Body of pancreas (tissue), 4 donors: ENCODE data around the gene NEDD4L. TPM values are rescaled to one million over a fixed set of nuclear protein-coding genes. Genes with fewer than 3 reads are reported as not detected.
A peak's percentile ranks its signal among the peaks of the same experiment; 100 is the strongest.

Source experiments
- ATAC-seq: fragments of 150-250 bp; one replicate; pipeline ENCODE4 v1.9.1; 2016
- DNase-seq, 4 donors: peaks; one replicate each; pipeline ENCODE4 v3.0.0-alpha.2; 2019
- H3K27ac ChIP-seq, 4 donors: fragments of 200-600 bp; sonication (generic); 1 replicate in 3 of 4; 2 replicates in 1 of 4; pipeline versions ENCODE4 v1.5.1 to v1.6.1; 2016 to 2019; ENCODE audit warnings: mild to moderate bottlenecking in 1 of 4, mixed read lengths in 1 of 4, moderate library complexity in 1 of 4
- H3K27me3 ChIP-seq, 2 donors: fragments of 200-600 bp; sonication (generic); one replicate each; pipeline ENCODE4 v1.6.0; 2016; ENCODE audit warnings: mild to moderate bottlenecking in 1 of 2
- H3K36me3 ChIP-seq, 2 donors: fragments of 200-600 bp; sonication (generic); replicated peaks in 1 of 2; 2 replicates each; pipeline ENCODE4 v1.5.1; 2016; ENCODE audit warnings: low read depth in 2 of 2; ENCODE audit not compliant: insufficient read depth in 1 of 2
- H3K4me1 ChIP-seq: fragments of 200-600 bp; sonication (generic); one replicate; pipeline ENCODE4 v1.6.0; 2016
- H3K4me3 ChIP-seq, 2 donors: fragments of 200-600 bp; sonication (generic); 1 replicate in 1 of 2; 2 replicates in 1 of 2; pipeline ENCODE4 v1.5.1; 2016 to 2019
- H3K9me3 ChIP-seq, 3 donors: fragments of 200-600 bp; sonication (generic); 1 replicate in 2 of 3; 2 replicates in 1 of 3; pipeline ENCODE4 v1.5.1; 2016
- CTCF ChIP-seq, 7 experiments: fragments of 450-650 bp in 4 of 7; fragments of 200-600 bp in 3 of 7; sonication (generic) in 3 of 7; IDR thresholded peaks; one replicate each; pipeline ENCODE4 v1.5.1; 2016 to 2019; ENCODE audit warnings: antibody characterized with exemption in 7 of 7
- POLR2A ChIP-seq, 3 donors: fragments of 450-650 bp; IDR thresholded peaks; one replicate each; pipeline ENCODE4 v1.6.1; 2016; ENCODE audit warnings: antibody characterized with exemption in 3 of 3, mild to moderate bottlenecking in 2 of 3
- WGBS, 2 donors: methylation state at CpG; one replicate each; pipeline ENCODE4 v1.1.5; 2017; 5-methylcytosine and 5-hydroxymethylcytosine counted together
- intact Hi-C: fragments of 100-400 bp; cut with DNase I; formaldehyde crosslinking; loops from one replicate; pipeline ENCODE4 v1.15.1; 2023
- total RNA-seq, 2 donors: library from RNA; depleted of rRNA; stranded (reverse); fragments of >200 nt; gene quantifications; one replicate each; pipeline ENCODE4 v1.1.0, GENCODE V29; 2016

NEDD4L gene
- total RNA-seq, 2 donors from 2014 or later: 105 to 108 TPM

- 10 to 11% methylated on average over 9 of the region's 9 CpGs for WGBS, 2 donors
- H3K9me3 ChIP-seq: no peaks in the 10 kb centered on the region
- no peaks in the 10 kb centered on the region for H3K36me3 ChIP-seq
- peak overlapping the region; percentile 75 to 92 for H3K4me3 ChIP-seq
- H3K4me1 ChIP-seq: peaks cover 37% of the 10 kb centered on the region
- TF ChIP-seq POLR2A (IDR thresholded peaks at IDR 0.05): no peak
- no peak for TF ChIP-seq CTCF (IDR thresholded peaks at IDR 0.05)
- peak overlapping the region; percentile 75 to 97 (median 94) for H3K27ac ChIP-seq
- intact Hi-C loops: no loop called here
- no peaks in the 10 kb centered on the region for H3K27me3 ChIP-seq
- ATAC-seq (no peak), DNase-seq (peak in 1 of 4 donors; percentile 19)
Observed at GRCh38 chr18:58046093-58046793, 2.2 kb downstream of the NEDD4L start.

- Histone ChIP-seq H3K9me3 (no peaks in the 10 kb centered on the region), H3K27me3 (no peaks in the 10 kb centered on the region), H3K36me3 (no peaks in the 10 kb centered on the region), H3K4me3 (no peak overlapping the region), H3K4me1 (peaks cover 39% of the 10 kb centered on the region), H3K27ac (peak overlapping the region; percentile 75 to 97 (median 94))
- ATAC-seq (no peak), DNase-seq (peak in 1 of 4 donors; percentile 18)
- 26 to 36% methylated on average over 12 of the region's 12 CpGs for WGBS, 2 donors
- intact Hi-C loops: no loop called here
- TF ChIP-seq CTCF (IDR thresholded peaks at IDR 0.05) (peak in 3 of 7 experiments; percentile 1 to 23 (median 21)), POLR2A (IDR thresholded peaks at IDR 0.05) (no peak)
Observed at GRCh38 chr18:58046794-58047555, 2.9 kb downstream of the NEDD4L start.

- DNase-seq: no peak
- TF ChIP-seq CTCF (IDR thresholded peaks at IDR 0.05): no peak
- no peak for TF ChIP-seq POLR2A (IDR thresholded peaks at IDR 0.05)
- H3K4me3 ChIP-seq: no peak overlapping the region
- intact Hi-C loops: no loop called here
- no peaks in the 10 kb centered on the region for H3K9me3 ChIP-seq
- no peak for ATAC-seq
- no peaks in the 10 kb centered on the region for H3K27me3 ChIP-seq
- H3K36me3 ChIP-seq: no peaks in the 10 kb centered on the region
- peaks cover 45% of the 10 kb centered on the region for H3K4me1 ChIP-seq
- WGBS, 2 donors: 63 to 65% methylated on average over 3 of the region's 3 CpGs
- H3K27ac ChIP-seq: peak overlapping the region; percentile 75 to 97 (median 94)
Observed at GRCh38 chr18:58047556-58047882, 3.5 kb downstream of the NEDD4L start.

GRCh38 chr18:58048081-58048642 lies 4.1 kb downstream of the NEDD4L start:
- TF ChIP-seq CTCF (IDR thresholded peaks at IDR 0.05) (no peak), POLR2A (IDR thresholded peaks at IDR 0.05) (no peak)
- intact Hi-C loops: no loop called here
- Histone ChIP-seq H3K27ac (peak overlapping the region in 3 of 4 donors; percentile 93 to 97 (median 96)), H3K27me3 (no peaks in the 10 kb centered on the region), H3K4me3 (no peak overlapping the region), H3K36me3 (no peaks in the 10 kb centered on the region), H3K4me1 (peaks cover 47% of the 10 kb centered on the region), H3K9me3 (no peaks in the 10 kb centered on the region)
- DNase-seq: no peak
- no peak for ATAC-seq
- WGBS, 2 donors: 63% methylated on average over 5 of the region's 5 CpGs
